Stimulated activated CD8-positive, alpha-beta memory T cell treated with anti-CD3 and anti-CD28 coated beads, Interleukin-12 subunit alpha, Interleukin-12 subunit beta, amount 100 ng/mL, for 24 hours (primary cell): ENCODE results near the gene CPZ.

ENCODE experiments used
- DNase-seq: peaks from one replicate; pipeline ENCODE4 v3.0.0-alpha.2; 2020; ENCODE audit errors: extremely low read depth

The CPZ gene

GRCh38 chr4:8592366-8593263 lies at the start of gene CPZ:
CPZ (plus strand) TSS chr4:8592765; CDS start chr4:8592834, 69 bp downstream.
- DNase-seq, result no peak

- DNase-seq, result no peak
Observed at GRCh38 chr4:8542776-8543525, 49.6 kb upstream of the CPZ start.

GRCh38 chr4:8543623-8544022 lies 48.9 kb upstream of the CPZ start:
- DNase-seq, result no peak

- DNase-seq, result no peak
Observed at GRCh38 chr4:8544282-8544681, 48.3 kb upstream of the CPZ start.

GRCh38 chr4:8544741-8545438 lies 47.7 kb upstream of the CPZ start:
- no peak for DNase-seq

- DNase-seq, result no peak
Observed at GRCh38 chr4:8545439-8545765, 47.2 kb upstream of the CPZ start.

GRCh38 chr4:8546766-8547107 lies 45.8 kb upstream of the CPZ start:
- DNase-seq, result no peak

- no peak for DNase-seq
Observed at GRCh38 chr4:8547108-8547911, 45.3 kb upstream of the CPZ start.

GRCh38 chr4:8547912-8548730 lies 44.4 kb upstream of the CPZ start:
- no peak for DNase-seq

GRCh38 chr4:8548731-8549351 lies 43.7 kb upstream of the CPZ start:
- DNase-seq, result no peak

GRCh38 chr4:8549352-8549931 lies 43.1 kb upstream of the CPZ start:
- DNase-seq, result no peak

GRCh38 chr4:8550691-8551090 lies 41.9 kb upstream of the CPZ start:
- no peak for DNase-seq

- DNase-seq, result no peak
Observed at GRCh38 chr4:8552024-8552423, 40.5 kb upstream of the CPZ start.

- DNase-seq, result no peak
Observed at GRCh38 chr4:8552581-8553205, 39.9 kb upstream of the CPZ start.

GRCh38 chr4:8553216-8553615 lies 39.3 kb upstream of the CPZ start:
- DNase-seq, result no peak

GRCh38 chr4:8553991-8554405 lies 38.6 kb upstream of the CPZ start:
- DNase-seq, result no peak

GRCh38 chr4:8554555-8555100 lies 37.9 kb upstream of the CPZ start:
- DNase-seq, result no peak

- DNase-seq, result no peak
Observed at GRCh38 chr4:8555716-8556115, 36.8 kb upstream of the CPZ start.
